OCI-LY1 (cell line): Measurements from ENCODE around the gene IL21R.

Experiments used
- EZH2 ChIP-seq: fragments of 200-600 bp; sonication (generic), shearing (Covaris generic); IDR thresholded peaks from 2 replicates; pipeline ENCODE4 v1.8.0; 2017; ENCODE audit warnings: borderline replicate concordance, mixed run types, mild to moderate bottlenecking, antibody characterized with exemption, low read length, moderate library complexity, mixed read lengths
- TF ChIP-seq, protein P1 (sequence below): fragments of 200-600 bp; sonication (generic), shearing (Covaris generic); IDR thresholded peaks from 2 replicates; pipeline ENCODE4 v1.5.1; 2017; ENCODE audit warnings: mild to moderate bottlenecking, antibody characterized with exemption, low read length, moderate library complexity, mixed read lengths

DNA sequence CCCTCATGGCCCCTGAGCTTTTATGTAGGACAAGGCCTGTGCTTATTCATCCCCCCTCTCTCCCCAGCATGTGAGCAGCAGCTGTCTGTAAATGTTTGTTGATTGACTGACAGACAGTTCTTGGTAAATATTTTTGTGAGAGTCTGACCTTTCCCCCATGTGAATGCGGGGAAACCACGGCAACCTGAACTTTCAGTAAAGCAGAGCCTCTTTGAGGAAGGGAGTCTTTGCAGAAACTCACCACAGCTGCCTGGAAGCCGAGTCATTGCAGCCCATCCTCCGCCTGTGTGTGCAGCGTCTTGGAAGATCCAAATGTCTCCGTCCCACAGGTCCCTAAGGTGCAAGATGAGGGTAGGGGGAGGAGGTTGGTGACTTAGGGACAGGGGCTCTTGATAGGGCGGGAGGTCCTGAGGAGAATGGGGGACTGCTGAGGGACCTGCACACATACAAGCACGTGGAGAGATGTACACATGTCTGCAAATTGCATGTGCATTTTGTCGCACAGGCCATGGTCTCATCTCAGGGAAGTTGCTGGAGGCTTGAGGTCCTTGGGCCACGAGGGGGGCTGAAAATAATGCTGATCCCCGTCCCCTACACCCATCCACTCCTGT is 23.0 kb upstream of the IL21R start:
- TF ChIP-seq, protein P1, sequence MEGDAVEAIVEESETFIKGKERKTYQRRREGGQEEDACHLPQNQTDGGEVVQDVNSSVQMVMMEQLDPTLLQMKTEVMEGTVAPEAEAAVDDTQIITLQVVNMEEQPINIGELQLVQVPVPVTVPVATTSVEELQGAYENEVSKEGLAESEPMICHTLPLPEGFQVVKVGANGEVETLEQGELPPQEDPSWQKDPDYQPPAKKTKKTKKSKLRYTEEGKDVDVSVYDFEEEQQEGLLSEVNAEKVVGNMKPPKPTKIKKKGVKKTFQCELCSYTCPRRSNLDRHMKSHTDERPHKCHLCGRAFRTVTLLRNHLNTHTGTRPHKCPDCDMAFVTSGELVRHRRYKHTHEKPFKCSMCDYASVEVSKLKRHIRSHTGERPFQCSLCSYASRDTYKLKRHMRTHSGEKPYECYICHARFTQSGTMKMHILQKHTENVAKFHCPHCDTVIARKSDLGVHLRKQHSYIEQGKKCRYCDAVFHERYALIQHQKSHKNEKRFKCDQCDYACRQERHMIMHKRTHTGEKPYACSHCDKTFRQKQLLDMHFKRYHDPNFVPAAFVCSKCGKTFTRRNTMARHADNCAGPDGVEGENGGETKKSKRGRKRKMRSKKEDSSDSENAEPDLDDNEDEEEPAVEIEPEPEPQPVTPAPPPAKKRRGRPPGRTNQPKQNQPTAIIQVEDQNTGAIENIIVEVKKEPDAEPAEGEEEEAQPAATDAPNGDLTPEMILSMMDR, result no peak
- TF ChIP-seq EZH2, result no peak
